OCI-M2 (cell line): ENCODE measurements around the gene MARCHF4.

Experiments used
- DNase-seq: peaks from one replicate; lab custom pipeline; 2025; ENCODE audit not compliant: unreplicated experiment; lab: John Stamatoyannopoulos, UW

The MARCHF4 gene, protein sequence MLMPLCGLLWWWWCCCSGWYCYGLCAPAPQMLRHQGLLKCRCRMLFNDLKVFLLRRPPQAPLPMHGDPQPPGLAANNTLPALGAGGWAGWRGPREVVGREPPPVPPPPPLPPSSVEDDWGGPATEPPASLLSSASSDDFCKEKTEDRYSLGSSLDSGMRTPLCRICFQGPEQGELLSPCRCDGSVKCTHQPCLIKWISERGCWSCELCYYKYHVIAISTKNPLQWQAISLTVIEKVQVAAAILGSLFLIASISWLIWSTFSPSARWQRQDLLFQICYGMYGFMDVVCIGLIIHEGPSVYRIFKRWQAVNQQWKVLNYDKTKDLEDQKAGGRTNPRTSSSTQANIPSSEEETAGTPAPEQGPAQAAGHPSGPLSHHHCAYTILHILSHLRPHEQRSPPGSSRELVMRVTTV

DNA sequence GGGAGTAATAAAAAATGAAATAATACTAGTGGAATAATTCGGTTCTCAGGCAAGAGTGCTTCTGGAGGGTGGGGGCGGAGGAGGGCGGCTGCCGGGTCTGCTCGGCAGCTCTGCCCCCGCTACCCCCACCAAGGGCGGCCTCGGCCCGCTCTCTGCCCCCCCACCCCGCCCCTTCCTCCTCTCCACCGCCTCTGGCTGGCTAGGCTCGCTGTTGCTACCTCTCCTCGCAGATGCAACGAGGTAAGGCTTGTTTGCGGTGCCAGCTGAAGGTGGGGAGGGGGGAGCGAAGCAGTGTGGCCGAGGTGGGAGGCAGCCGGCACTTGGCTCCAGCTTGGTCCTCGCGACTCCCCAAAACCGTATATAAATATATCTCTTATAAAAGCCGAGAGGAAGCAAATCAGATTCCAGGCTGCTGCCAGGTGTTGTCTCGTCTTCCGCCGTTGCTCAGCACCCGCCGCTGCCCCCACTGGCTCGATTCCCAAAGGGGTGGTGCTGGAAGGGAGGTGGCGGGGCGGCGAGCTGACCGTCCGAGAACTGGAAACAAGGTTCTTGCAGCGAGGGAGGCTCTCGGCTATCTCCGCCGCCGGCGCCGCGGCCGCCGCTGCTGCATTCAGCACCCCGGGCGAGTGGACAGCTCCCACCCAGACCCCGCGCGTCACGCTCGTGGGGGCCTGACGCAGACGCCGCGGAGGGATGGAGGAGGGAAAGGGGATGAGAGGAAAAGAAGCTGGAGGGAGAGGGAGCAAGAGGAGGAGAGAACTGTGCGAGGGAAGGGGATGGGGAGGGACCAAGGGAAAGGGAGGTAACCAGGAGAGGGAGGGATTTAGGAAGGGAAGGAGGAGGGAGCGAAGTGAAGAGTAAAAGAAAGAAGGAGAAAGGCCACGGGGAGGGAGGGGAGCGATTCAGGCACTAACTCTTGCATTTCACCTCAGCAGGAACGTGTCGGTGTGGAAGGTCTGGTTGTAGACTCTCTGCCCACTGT, at the start of gene MARCHF4:
Gene MARCHF4, minus strand, starts transcription at position 763 of the 982 bp plus-strand sequence. CDS start 2,223 bp downstream, outside the sequence.
- no peak for DNase-seq

DNA sequence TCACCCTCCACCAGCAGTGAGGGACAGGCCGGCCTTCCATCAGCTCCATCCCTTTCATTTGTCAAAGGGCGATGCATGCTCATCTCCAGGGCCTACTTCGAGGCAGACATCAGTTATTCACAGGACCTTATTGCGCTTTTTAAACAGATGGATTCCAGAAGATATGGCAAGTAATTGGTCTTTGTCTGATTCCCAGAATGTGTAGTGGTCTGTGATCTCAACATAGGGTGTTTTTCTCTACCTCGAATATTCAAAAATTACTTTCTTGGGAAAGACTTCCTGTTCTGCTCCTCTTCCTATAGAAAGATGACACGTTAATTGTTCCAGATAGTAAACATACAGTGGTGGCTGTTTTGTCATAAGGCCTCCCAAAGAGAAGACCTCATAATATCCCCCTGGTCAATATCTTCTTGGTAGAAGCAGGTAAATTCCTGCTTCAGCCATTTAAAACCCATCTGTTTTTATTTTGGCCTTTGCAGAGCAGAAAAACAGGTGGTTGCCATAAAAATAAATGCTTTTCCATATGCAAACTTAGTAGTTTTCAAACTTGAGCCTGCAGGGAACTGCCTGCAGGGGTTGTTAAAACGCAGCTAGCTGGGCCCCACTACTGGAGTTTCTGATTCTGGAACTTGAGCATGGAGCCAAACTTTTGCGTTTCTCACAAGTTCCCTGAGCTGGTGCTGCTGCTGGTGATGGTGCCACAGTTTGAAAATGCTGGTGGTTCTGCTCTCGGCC, 48.3 kb upstream of the MARCHF4 start:
- no peak for DNase-seq

DNA sequence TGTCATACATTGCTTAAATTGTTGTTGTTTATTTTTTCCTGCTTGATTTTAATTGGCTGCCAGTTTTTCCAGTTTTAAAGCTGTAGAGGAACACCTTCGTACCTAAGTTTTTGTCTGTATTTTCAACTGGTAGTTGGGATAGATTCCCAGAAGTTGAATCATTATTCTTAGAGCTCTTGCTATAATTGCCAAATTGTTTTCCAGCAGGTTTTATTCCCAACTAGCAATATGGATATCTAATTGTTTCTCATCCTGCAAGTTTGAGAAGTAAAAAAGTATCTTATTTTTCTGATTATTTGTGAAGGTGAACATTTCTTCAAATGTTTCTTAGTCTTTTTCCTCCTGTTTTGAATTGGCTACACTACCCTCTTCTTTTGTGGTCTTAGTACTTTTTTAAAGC, 46.7 kb upstream of the MARCHF4 start:
- DNase-seq, result no peak

DNA sequence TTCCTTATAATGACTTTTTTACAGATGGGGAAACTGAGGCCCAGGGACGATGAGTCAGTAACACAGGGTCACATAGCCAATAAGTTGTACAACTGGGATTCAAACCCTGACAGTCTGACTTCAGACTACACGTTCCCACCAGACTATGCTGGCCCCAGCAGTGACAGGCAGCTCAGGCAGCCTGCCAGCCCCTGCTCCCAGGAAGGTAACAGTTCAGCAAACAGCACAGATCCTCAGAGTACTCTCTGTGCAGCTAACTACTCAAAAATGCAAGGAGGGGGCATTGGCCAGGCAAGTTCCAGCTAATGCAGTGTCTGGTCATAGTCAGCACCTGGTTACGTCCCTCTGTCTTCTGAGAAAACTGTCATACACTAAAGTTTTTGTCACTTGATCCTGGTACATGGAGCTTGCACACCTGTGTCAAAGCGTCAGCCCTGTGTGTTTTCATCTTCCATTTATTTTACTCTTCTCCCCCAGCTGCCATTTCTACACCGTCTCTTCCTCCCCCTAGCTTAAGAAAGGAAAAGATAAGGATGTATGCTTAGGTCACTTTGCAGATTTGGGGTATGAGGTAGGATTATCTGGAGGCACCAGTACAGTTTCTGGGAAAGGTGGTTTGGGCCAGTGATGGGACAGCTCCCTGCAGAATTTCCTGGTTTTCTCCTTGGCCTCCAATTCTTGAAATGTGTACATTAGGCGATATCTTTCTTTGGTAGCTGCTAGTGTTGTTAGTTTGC, 44.5 kb upstream of the MARCHF4 start:
- peak; percentile 48 for DNase-seq

DNA sequence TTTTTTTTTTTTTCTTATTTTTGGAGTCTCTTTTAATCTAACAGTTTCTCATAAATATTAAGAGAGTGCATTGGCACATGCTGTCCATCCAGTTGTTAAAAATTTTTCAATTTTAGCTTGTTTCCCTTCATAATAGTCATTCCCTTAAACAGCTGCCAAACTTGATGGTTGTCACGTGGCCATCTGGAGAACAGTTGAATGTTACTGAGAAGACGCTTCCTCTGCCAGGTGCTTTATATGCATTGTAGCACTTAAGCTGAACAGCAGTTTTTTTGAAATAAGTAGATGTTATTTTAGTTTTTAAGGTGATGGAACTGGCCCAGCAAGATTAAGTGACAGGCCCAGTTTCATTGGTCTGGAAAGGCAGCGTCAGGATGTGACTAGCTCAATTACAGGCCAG, 43.3 kb upstream of the MARCHF4 start:
- no peak for DNase-seq

DNA sequence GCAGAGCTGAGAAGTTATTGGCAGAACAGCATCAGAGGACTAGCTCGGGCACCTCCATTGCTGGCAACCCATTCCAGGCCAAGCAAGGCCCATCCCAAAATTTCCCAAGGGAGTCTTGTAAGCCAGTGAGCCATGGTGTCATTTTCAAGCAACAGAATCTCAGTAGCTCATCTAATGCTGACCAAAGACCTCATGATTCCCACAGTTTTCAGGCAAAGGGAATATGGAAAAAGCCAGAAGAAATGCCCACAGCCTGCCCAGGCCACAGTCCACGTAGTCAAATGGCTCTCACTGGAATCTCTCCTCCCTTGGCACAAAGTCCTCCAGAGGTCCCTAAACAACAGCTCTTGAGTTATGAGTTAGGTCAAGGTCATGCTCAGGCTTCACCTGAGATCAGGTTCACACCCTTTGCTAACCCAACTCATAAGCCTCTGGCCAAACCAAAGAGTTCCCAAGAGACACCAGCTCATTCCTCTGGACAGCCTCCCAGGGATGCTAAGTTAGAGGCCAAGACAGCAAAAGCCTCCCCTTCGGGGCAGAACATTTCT, 42.6 kb upstream of the MARCHF4 start:
- DNase-seq, result no peak

DNA sequence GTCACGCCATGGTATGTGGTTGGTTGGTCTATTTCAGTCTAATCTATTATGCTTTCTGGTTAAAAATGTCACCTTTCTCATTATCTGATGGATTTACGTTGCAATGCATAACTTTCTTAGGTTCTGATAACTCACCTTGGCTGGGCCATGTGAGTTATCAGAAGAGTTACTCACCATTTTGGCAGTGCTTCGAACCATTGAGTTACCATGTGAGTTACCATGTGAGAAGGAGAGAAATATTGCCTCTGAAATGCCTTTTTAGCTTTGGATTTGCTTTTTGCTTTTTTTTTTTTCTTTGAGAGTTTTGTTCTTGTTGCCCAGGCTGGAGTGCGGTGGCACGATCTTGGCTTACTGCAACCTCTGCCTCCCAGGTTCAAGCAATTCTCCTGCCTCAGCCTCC, 41.6 kb upstream of the MARCHF4 start:
- no peak for DNase-seq

DNA sequence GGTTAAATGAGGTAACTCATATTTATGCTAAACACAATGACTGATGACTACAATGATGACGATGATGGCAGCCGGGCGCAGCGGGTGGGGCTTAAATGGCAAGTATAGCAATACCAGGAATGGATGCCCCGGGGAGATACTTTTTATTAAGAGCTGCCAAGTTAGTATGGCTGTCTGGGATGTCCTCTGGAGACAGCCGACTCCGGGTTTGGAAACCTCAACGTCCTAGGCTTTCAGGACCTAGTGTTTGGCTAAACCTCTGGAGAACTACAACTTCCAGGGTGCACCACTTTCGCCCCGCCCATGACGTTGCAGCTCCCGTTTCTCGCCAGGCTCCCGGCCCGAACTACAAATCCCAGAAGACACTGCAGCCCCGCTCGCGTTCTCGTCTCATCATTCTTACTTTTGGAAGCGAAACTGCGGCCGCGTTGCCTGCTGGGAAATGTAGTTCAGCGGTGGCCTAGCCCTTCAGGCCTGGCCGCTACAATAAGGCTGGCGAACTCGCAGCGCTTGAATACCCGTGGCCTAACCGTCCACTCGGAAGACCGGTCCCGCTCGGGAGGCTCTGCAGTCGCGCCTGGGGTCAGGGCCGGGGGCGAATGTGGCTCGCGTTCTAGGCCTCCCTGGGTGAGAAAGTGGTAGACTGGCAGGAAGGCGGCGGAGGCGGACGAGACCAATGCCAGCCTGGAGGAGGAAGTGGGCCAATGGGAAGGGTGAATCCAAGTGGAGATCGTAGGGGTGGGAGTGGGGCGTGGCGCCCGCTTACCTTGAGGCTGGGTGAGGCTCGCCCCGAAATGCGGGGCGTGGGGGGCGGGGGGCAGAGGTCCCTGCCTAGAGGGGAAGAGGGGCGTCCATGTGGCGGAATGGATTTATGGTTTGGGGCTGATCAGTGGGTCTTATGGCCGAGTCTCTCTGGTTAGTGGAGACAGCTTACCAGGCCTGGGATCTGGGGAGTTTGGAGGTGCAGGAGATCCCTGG, 40.0 kb upstream of the MARCHF4 start, which contains the start of gene SMARCAL1:
Gene SMARCAL1, plus strand, starts transcription at position 463 of the 978 bp plus-strand sequence. CDS start 2,221 bp downstream, outside the sequence.
- peak; percentile 91 for DNase-seq

DNA sequence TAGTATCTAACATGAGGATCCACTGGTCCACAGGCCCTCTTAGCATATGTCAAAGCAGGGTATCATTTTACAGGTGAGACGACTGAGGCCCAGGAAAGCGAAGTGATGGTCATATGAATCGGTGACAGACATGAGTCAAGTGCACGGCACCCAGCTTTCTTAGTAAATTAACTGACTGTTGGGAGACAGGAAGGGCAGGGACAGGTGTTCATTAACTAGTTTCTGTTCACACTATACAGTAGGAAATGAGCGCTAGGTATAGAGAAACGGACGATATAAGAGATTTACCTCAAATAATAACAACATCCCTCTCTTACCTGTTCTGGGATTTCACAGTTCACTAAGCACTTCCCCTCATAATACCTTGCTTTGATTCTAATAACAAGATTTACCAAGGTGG, 38.3 kb upstream of the MARCHF4 start:
- DNase-seq, result no peak

DNA sequence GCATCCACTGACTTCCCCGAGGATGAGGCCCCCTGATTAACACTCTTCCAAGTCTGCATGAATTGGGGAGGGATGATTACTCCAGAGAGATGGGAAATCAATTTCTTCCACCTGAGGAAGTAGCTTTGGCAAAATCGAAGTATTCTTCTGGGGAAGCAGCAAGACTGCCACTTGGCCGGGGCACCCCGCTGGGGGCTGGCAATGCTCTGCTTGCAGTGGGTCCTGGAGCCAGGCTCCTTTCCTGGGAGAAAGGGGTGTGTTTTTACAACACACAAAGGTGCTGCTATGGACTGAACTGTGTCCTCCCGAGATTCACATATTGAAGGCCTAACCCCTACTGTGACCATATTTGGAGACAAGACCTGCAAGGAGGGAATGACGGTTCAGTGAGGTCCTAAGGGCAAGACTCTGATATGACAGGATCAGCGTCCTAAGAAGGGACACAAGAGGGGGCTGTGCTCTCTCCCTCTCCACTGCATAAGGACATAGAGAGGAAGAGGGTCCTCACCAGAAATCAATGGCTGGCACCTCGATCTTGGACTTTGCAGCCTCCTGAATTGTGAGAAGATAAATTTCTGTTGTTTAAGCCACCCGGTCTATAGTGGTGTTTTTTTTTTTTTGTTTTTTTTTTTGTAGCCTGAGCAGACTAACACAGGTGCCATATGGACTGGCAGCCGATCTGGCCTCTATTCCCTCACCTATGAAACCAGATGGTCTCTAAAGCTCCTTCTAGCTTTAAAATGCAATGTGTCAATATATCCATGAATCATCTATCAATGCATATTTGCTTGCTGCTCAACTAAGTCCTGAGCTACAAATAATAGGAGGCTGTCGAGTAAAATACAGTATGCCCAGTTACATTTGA, 36.4 kb upstream of the MARCHF4 start:
- DNase-seq, result no peak

DNA sequence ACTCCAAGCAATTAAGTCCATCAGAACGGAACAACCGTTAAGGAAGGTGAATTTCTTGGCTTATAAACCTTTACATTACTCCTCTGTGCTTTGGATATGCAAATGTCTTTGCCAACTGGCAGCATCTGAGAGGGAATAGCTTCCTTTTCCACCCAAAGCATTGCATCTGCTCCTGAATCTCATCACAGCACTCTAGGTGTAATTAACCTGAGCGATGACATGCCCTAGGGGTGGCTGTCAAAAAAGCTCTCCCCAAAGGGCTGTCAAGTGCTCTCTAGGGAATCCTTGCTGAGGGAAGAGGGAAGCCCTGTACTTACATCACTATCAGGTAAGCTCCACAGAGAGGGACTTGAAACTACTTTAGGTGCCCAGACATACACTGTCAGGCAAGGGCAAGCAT, 34.5 kb upstream of the MARCHF4 start:
- DNase-seq, result no peak

DNA sequence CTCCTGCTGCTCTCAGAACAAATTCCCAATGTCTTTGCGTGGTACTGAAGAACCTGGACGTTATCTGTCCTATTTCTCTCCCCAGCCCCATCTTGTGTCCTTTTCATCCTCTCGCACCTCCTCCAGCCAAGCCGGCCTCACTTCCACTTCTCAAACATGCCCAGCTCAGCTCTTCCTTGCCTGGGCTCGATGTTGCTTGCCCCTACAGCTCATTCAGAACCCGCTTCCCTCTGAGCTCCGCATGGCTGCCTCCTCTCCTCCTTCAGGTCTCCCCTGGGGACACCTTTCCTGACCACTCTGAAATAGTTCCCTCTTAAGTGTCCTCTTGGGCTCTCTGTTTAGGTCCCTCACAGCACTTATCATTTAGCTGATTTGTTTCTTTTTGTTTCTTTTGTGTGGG, 33.3 kb upstream of the MARCHF4 start:
- DNase-seq, result no peak

DNA sequence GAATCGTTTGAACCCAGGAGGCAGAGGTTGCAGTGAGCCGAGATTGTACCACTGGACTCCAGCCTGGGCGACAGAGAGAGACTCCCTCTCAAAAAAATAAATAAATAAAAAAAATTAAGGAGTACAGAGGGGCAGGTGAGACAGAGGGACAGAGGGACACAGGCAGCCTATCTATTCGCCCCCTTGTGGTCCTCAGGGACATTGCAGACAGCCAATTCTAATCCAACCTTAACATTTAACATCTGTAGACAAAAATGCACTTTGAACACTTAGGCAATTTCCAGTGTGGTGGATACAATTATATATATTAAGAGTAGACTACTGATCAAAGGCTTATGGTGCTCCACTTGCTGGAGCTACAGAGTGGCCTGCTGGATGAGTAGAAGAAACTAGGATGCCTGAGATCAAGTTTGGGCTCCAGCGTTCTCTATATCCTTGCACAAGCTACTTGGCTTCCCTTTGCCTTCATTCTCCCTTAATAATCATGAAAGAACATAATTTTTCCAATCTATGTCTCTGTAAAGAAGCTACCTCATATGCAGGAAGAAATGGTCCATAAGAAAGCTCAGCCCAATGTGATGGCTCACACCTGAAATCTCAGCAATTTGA, 31.8 kb upstream of the MARCHF4 start:
- no peak for DNase-seq

DNA sequence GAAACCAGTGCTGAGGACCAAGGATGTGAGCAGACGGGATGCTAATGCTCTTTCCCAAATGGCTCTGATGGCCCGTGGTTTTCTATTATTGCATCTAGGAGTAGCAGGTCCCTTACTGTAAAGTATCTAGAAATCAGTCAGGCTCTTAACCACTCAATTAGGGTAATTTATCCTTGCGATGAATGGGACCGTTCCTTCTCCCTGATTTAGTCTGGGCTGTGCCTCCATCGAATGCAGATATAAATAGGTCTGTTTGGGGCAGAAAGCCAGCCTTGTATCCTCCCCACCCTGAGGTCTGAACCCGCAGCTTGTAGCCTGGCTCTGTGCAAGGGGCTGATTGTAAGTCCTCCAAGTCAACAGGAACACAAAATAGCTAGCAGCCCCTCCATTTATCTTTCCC, 30.5 kb upstream of the MARCHF4 start:
- DNase-seq, result no peak

DNA sequence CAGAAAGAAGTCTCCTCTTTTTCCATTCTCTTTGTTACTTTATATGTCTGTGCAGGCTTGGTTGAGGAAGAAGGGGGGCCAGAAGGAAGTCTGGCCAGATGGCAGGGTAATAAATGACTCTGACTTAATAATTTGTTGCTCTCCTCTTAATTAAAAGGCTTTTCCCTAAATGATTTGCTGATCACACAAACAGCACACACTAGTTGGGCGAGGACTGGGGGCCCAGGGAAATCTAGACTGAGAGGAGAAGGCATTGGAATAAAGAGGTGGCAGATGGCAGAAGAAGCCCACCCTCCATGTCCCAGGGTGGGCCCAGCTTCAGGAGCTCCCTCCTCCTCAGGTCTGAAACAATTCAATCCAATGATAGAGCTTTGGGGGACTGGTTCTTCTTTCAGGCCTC, 27.3 kb upstream of the MARCHF4 start:
- no peak for DNase-seq

DNA sequence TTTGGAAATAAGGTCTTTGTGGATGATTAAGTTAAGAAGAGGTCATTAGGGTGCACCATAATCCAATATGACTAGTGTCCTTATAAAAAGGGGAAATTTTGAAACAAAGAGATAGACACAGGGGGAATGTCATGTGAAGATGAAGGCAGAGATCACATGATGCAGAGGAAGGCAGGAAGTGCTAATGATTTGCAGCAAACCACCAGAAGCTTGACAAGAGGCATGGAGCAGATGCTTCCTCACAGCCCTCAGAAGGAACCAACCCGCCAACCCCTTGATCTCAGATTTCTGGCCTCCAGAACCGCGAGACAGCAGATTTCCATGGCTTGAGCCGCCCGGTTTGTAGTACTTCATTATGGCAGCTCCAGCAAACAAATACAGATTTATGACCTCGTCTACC, 22.6 kb upstream of the MARCHF4 start:
- no peak for DNase-seq
